RWPE2 (cell line): Measurements from ENCODE around the gene MRPL21.
"Not testable (repeated sequence)": the region's sequence is repeated elsewhere in the genome, so short reads cannot be mapped to it uniquely, and the experiment has no call there.

Source experiments
- ATAC-seq: fragments of 200-7000 bp; cut with Tn5 transposase; 3 replicates; pipeline ENCODE4 v1.9.1; 2021; ENCODE audit warnings: low read depth
- DNase-seq: peaks from one replicate; pipeline ENCODE4 v3.0.0-alpha.2; 2020; ENCODE audit warnings: low spot score
- H3K27ac ChIP-seq: fragments of 450-650 bp; 2 replicates; pipeline ENCODE4 v1.5.1; 2017; ENCODE audit warnings: mild to moderate bottlenecking; ENCODE audit not compliant: poor library complexity, severe bottlenecking
- H3K27me3 ChIP-seq: fragments of 250-450 bp; sonication (Bioruptor Pico); 2 replicates; pipeline ENCODE4 v1.5.1; 2021; ENCODE audit warnings: mild to moderate bottlenecking, moderate library complexity; ENCODE audit not compliant: insufficient read depth, poor library complexity, severe bottlenecking
- H3K36me3 ChIP-seq: fragments of 250-450 bp; sonication (Bioruptor Pico); 2 replicates; pipeline ENCODE4 v1.5.1; 2020; ENCODE audit warnings: low read depth, mild to moderate bottlenecking, moderate library complexity
- H3K4me1 ChIP-seq: fragments of 250-450 bp; sonication (Bioruptor Pico); 2 replicates; pipeline ENCODE4 v1.5.1; 2021; ENCODE audit warnings: mild to moderate bottlenecking, moderate library complexity; ENCODE audit not compliant: insufficient read depth, poor library complexity, severe bottlenecking
- H3K4me3 ChIP-seq: fragments of 250-450 bp; sonication (Bioruptor Pico); 2 replicates; pipeline ENCODE4 v1.5.1; 2021; ENCODE audit warnings: mild to moderate bottlenecking, moderate library complexity; ENCODE audit not compliant: severe bottlenecking
- H3K9me3 ChIP-seq: fragments of 250-450 bp; sonication (Bioruptor Pico); 2 replicates; pipeline ENCODE4 v1.5.1; 2021; ENCODE audit warnings: mild to moderate bottlenecking, moderate library complexity; ENCODE audit not compliant: severe bottlenecking
- TF ChIP-seq, protein P1 (sequence below): fragments of 450-650 bp; IDR thresholded peaks from one replicate; pipeline ENCODE4 v1.5.1; 2017; ENCODE audit warnings: mild to moderate bottlenecking, moderate library complexity; ENCODE audit not compliant: poor library complexity, severe bottlenecking

Gene MRPL21

GRCh38 chr11:68892576-68892975, 11.1 kb downstream of the MRPL21 start:
- Histone ChIP-seq H3K9me3 (no peaks in the 10 kb centered on the region), H3K36me3 (peaks cover 56% of the 10 kb centered on the region), H3K4me3 (no peak overlapping the region), H3K27ac (no peak overlapping the region), H3K27me3 (no peaks in the 10 kb centered on the region), H3K4me1 (no peaks in the 10 kb centered on the region)
- no peak for DNase-seq
- no peak for ATAC-seq
- TF ChIP-seq, protein P1, sequence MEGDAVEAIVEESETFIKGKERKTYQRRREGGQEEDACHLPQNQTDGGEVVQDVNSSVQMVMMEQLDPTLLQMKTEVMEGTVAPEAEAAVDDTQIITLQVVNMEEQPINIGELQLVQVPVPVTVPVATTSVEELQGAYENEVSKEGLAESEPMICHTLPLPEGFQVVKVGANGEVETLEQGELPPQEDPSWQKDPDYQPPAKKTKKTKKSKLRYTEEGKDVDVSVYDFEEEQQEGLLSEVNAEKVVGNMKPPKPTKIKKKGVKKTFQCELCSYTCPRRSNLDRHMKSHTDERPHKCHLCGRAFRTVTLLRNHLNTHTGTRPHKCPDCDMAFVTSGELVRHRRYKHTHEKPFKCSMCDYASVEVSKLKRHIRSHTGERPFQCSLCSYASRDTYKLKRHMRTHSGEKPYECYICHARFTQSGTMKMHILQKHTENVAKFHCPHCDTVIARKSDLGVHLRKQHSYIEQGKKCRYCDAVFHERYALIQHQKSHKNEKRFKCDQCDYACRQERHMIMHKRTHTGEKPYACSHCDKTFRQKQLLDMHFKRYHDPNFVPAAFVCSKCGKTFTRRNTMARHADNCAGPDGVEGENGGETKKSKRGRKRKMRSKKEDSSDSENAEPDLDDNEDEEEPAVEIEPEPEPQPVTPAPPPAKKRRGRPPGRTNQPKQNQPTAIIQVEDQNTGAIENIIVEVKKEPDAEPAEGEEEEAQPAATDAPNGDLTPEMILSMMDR: no peak

- Histone ChIP-seq H3K4me1 (no peaks in the 10 kb centered on the region), H3K27ac (no peak overlapping the region), H3K4me3 (no peak overlapping the region), H3K9me3 (no peaks in the 10 kb centered on the region), H3K27me3 (no peaks in the 10 kb centered on the region), H3K36me3 (peaks cover 50% of the 10 kb centered on the region)
- TF ChIP-seq, protein P1: no peak
- DNase-seq: no peak
- no peak for ATAC-seq
Measured at GRCh38 chr11:68891351-68891948, 12.2 kb downstream of the MRPL21 start.

DNA sequence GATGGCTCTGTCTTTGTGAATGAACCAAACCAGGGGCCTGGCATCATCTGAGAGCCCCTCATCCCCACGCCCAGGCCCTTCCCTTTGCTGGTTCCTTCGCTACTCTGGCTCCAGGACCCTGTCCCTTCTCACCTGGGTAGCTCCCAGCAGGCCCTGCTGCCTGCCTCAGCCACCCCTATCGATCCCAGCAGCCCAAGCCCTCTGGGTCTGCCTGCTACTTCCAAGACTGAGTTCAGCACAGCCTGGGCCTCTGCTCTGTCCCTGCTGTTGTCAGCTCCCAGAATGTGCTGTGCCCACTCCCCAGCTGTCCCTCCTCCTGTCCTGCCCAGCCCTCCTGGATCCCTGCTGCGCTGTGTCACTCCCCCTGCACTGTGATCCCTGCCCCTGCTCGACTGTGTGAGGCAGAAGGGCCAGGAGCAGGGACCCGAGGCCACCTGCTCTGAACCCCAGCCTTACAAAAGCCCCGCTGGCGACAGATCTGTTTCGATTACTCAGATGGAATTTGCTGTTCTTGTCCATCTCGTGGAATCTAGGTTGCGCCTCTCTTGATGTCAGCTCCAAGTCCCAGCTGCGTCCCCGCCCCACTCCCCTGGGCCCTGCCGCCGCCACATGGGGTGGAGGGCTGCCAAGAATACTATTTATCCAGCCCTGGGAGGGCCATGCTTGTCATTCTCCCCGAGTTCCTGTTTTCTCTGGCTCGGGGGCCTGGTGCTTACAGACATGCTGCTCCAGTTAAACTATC, 13.0 kb downstream of the MRPL21 start:
- Histone ChIP-seq H3K4me3 (no peak overlapping the region), H3K9me3 (no peaks in the 10 kb centered on the region), H3K4me1 (no peaks in the 10 kb centered on the region), H3K27me3 (no peaks in the 10 kb centered on the region), H3K27ac (no peak overlapping the region), H3K36me3 (peaks cover 44% of the 10 kb centered on the region)
- TF ChIP-seq, protein P1: no peak
- ATAC-seq (no peak), DNase-seq (no peak)

- Histone ChIP-seq H3K9me3 (no peaks in the 10 kb centered on the region), H3K27me3 (no peaks in the 10 kb centered on the region), H3K27ac (no peak overlapping the region), H3K4me3 (no peak overlapping the region), H3K4me1 (no peaks in the 10 kb centered on the region), H3K36me3 (peaks cover 37% of the 10 kb centered on the region)
- ATAC-seq (no peak), DNase-seq (no peak)
- TF ChIP-seq, protein P1: peak; percentile 30
Measured at GRCh38 chr11:68889948-68890446, 13.6 kb downstream of the MRPL21 start.

DNA sequence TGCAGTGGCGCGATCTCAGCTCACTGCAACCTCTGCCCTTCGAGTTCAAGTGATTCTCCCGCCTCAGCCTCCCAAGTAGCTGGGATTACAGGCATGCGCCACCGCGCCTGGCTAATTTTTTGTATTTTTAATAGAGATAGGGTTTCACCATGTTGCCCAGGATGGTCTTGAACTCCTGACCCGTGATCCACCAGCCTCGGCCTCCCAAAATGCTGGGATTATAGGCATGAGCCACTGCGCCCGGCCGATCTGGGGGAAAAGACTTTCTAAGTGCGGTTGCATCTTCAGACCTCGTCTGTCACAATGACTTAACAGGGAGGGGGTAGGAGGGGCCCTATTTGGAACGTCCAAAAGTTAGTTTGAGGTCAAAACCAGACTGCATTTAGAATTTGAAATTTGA, 18.8 kb downstream of the MRPL21 start:
- H3K36me3 ChIP-seq, H3K9me3 ChIP-seq, ATAC-seq, DNase-seq, H3K4me1 ChIP-seq, H3K27ac ChIP-seq, H3K27me3 ChIP-seq, H3K4me3 ChIP-seq: not testable (repeated sequence)
